H1 (cell line): ENCODE results near the gene SPOCK1. TPM values are rescaled to one million over a fixed set of nuclear protein-coding genes. Genes with fewer than 3 reads are reported as not detected.

Source experiments
- GABPA ChIP-seq: IDR thresholded peaks from 2 replicates; pipeline ENCODE4 v1.6.1; 2011; ENCODE audit warnings: mild to moderate bottlenecking, low read length, moderate library complexity, borderline replicate concordance; ENCODE audit not compliant: insufficient read depth
- JUND ChIP-seq: IDR thresholded peaks from 2 replicates; pipeline ENCODE4 v1.6.1; 2011; ENCODE audit warnings: mild to moderate bottlenecking, improper control_type of control experiment, low read length
- NANOG ChIP-seq: IDR thresholded peaks from 2 replicates; pipeline ENCODE4 v1.6.1; 2011; ENCODE audit warnings: low read length, low read depth, mild to moderate bottlenecking, inconsistent platforms; ENCODE audit not compliant: insufficient read depth, poor library complexity, severe bottlenecking
- SRF ChIP-seq: IDR thresholded peaks from 2 replicates; pipeline ENCODE4 v1.6.1; 2011; ENCODE audit warnings: mild to moderate bottlenecking, low read depth, low read length, moderate library complexity
- TCF12 ChIP-seq: IDR thresholded peaks from 2 replicates; pipeline ENCODE4 v1.6.1; 2011; ENCODE audit warnings: low read depth, mild to moderate bottlenecking, low read length
- polyA plus RNA-seq, 7 experiments: library from polyadenylated mRNA; depleted of rRNA in 3 of 7; stranded (reverse) in 5 of 7; unstranded in 2 of 7; fragments of >200 nt in 5 of 7; fragments of 200-250 nt in 2 of 7; gene quantifications; 1 replicate in 5 of 7; 2 replicates in 1 of 7; 4 replicates in 1 of 7; pipeline versions ENCODE4 v1.2.1 to v1.2.3, GENCODE V29; 2011 to 2013; ENCODE audit warnings: missing spikeins in 2 of 7, mixed read lengths in 2 of 7
- total RNA-seq: library from RNA; stranded (reverse); fragmentation: NEBNext Ultra II Directional; extraction: Animal tissue kit (Norgen Biotek cat#: 25700); gene quantifications from 2 replicates; pipeline ENCODE4 v1.2.1, GENCODE V29; 2021

Gene SPOCK1
- total and polyA plus RNA-seq, 2 of the 8 experiments (the other 6 are each of a cell fraction or from before 2014, with no cell fraction given) = 6.9 to 18.1 TPM

- TF ChIP-seq SRF = no peak
- no peak for TF ChIP-seq JUND
- TF ChIP-seq TCF12 = no peak
- TF ChIP-seq GABPA = no peak
- TF ChIP-seq NANOG = no peak
Measured at GRCh38 chr5:137492331-137492730, 6.8 kb downstream of the SPOCK1 start (continued).
